GM18517 (cell line): ENCODE data around the gene ARHGAP4.

Source experiments
- ATAC-seq: cut with Tn5 transposase; IDR thresholded peaks from one replicate; pipeline ENCODE4 v1.9.1; 2021; ENCODE audit warnings: mild to moderate bottlenecking, moderate library complexity; ENCODE audit not compliant: unreplicated experiment

Gene ARHGAP4

DNA sequence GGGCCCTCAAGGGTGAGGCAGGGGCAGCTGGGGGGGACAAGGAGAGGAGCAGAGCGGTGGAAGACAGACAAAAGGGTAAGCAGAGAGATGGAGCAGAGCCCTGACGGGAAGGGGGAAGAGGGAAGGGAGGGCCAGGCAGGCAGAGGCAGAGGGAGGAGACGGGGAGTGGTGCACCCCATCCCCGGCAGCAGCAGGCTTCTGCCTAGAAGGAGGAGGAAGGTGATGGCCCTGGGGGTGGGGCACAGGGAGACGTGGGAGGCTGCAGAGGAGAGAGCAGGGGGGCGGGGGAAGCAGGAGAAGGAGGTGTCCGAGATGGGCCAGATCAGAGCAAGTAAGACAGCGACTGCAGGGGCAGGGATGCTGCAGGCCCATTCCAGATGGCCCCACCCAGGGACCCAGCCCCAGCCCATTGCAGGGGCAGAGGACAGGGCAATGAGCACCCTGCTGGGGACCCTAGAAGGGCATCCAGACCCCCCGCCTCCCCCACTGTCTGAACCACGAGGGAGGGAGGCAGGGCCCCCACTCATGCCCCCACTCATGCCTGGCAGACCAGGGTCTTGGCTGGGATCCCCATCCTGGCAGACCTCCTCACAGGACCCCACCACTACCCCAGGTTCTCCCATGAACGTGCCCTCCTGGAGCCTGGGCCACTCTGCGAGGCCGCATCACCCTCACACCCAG, 42.8 kb downstream of the ARHGAP4 start:
- ATAC-seq, result no peak

GRCh38 chrX:153882557-153882956, 43.5 kb downstream of the ARHGAP4 start:
- no peak for ATAC-seq

DNA sequence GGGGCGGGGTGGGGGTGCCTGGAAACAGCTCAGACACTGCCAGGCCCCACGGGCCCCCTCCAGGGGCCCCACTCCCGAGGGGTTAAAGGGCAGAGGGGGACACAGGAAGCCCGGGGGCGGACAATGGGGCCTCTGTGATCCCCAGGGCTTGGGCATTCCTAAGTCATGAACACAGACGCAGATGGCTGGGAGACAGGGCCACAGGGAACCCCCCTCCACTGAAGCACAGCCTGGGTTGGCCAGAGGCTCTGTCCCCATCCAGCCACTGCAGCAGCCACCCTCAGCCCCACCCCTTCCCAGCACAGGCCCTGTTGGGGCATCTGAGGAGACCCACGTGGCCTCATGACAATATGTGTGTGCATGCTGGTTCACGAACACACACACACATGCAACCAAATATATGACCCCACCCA, 44.0 kb downstream of the ARHGAP4 start:
- no peak for ATAC-seq

GRCh38 chrX:153881281-153881680, 44.8 kb downstream of the ARHGAP4 start:
- ATAC-seq, result no peak

DNA sequence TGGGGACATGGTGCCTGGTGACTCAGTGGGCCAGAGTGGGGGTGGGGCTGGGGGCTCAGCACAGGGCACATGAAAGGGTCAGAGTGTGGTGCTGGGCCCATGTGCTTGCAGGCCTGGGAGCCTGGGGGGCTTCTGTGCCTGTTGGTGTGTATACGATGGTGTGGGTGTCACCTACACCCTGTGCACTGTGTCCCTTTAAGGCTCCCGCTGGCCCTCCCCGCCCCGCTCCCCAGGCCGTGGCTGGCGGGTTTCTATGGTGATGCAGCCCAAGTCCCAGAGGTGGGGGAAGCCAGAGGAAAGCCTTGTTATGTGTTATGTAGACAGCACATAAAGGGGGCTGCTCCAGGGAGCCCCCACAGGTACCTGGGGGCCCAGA, 45.6 kb downstream of the ARHGAP4 start:
- ATAC-seq, result no peak

DNA sequence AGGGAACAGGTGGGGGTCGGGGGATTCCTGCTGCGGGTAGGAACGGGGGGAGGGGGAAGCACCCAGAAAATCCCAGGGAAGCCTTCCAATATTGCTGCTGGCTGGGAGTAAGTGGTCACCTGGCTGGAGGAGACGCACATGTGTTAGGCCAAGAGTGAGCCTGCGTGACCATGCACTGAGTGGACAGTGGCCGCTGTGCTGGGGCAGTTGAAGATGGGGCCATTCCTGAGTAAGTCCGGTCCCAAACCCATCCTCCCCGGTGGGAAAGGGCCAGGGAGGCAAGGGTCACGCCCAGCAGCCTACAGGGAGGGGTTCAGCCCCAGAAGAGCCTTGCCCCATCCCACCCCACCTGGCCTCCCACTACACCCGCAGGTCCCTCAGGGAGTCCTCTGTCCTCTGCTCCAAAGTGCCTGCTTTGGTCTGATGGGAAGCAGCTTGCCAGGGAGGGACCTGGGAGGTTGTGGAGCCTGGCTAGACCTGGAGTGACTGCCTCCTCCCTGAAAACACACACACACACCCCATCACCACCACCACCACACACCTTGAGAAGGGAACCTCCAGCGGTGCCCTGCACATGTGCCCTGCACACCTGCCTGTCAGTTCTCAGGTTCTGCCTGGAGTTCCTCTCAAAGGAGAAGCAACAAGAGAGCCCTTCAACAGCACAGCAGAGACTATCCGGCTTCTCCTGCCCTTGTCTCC, 46.2 kb downstream of the ARHGAP4 start:
- no peak for ATAC-seq

DNA sequence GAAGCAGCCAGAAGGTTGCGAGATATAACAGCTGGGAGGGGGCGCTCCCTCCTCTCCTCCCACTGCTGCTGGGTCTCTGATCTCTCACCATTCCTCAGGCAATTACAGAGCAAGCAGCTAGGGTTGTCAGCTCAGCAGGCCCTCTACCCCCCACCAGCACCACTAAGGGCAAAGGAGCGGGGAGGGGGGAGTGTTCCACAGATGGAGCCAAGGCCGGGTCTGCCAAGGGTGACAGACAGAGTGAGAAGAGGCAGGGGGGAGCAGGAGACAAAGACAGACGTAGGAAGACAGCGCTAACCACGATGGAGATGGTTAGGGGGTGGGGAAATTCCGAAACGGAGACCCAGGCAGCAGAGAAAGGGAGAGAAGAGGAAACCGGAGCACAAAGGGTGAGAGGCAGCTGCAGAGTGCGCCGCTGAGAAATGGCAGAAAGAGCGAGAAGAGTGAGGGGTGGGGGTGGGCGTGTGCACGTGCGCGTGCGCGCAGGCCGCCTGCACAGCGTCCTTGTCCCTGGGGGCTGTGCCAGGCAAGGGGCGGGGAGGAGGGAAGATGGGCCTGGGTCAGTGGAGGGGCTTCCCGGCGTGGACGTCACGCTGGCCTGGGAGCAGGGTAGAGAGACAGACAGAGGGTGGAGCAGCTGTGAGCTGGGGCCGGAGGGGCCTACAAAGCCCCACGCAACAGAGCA, 47.0 kb downstream of the ARHGAP4 start:
- no peak for ATAC-seq

- ATAC-seq, result no peak
Measured at GRCh38 chrX:153878345-153878744, 47.7 kb downstream of the ARHGAP4 start.

- ATAC-seq, result no peak
Measured at GRCh38 chrX:153877571-153878261, 48.3 kb downstream of the ARHGAP4 start.

DNA sequence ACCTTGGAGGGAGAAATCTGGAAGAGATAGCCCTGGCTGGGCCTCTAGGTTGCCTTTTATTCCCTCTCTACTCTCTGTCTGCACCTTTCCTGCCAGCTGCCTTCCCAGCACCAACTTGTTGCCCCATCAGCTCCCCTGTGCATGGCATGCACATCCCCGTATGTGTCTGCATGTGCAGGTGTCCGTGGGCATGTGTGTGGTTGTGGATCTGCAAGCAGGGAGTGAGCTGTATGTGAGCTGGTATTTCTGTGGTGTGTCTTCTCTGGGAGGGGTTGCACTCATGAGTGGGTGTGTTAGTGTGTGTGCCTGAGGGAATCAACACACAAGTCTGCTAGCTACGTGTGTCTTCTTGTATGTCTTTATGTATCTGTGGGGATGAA, 50.0 kb downstream of the ARHGAP4 start:
- no peak for ATAC-seq

- no peak for ATAC-seq
Measured at GRCh38 chrX:153875391-153876111, 50.5 kb downstream of the ARHGAP4 start.

- ATAC-seq, result no peak
Measured at GRCh38 chrX:153874366-153875125, 51.5 kb downstream of the ARHGAP4 start.

DNA sequence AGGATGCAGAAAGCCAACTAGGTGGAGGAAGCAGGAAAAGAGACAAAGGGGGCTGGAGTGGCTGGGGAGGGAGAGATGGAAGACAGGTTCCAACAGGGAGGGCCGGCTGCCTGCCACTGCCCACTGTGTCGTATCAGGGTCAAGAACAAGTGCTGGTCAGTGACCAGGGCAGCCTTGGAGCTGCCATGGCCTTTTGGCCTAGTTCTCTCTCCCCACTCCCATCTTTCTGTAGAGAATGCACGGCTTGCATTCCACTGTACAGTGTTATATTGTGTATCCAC, 52.0 kb downstream of the ARHGAP4 start:
- ATAC-seq, result no peak

- no peak for ATAC-seq
Measured at GRCh38 chrX:153873282-153874084, 52.6 kb downstream of the ARHGAP4 start.

- ATAC-seq, result no peak
Measured at GRCh38 chrX:153871946-153872878, 53.9 kb downstream of the ARHGAP4 start.

- no peak for ATAC-seq
Measured at GRCh38 chrX:153871451-153871850, 54.6 kb downstream of the ARHGAP4 start.

- ATAC-seq, result no peak
Measured at GRCh38 chrX:153870791-153871360, 55.2 kb downstream of the ARHGAP4 start.

DNA sequence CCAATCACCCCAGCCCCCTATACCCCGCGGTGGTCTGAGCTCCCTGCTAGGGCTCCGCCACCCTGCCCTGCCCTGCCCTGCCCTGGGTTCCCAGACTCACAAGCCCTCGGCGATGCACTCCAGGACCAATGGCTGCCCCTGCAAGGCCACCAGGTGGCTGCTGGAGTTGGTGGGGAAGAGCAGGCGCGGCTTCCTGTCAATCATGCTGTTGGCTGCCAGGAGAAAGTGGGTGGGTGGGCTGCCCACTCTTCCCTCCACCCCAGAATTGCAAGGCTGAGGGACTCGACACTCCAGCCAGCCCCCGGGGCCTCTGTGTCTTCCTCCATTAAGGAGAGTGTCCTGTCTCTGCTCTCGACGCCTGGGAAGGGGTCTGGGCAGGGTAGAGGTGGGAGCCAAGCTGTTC, 55.8 kb downstream of the ARHGAP4 start:
- no peak for ATAC-seq
